ENCODE measurements around the gene FAM124A.

DNA sequence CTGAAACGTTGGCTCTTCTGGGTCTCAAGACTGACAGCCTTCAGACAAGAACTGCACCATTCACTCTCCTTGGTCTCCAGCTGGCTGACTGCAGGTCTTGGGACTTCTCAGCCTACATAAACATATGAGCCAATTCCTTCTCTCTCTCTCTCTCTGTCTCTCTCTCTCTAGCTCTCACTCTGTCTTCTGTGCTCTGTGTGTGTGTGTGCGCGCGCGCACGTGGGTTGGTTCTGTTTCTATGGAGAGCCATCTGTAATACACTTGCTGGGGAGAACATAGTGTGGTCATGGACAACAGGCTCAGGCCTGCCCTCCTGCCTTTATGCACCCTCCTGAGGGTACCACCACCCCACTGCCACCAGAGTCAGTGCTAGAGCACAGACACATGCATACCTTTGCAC lies 103.6 kb downstream of the FAM124A start:
- TF ChIP-seq, protein P1, sequence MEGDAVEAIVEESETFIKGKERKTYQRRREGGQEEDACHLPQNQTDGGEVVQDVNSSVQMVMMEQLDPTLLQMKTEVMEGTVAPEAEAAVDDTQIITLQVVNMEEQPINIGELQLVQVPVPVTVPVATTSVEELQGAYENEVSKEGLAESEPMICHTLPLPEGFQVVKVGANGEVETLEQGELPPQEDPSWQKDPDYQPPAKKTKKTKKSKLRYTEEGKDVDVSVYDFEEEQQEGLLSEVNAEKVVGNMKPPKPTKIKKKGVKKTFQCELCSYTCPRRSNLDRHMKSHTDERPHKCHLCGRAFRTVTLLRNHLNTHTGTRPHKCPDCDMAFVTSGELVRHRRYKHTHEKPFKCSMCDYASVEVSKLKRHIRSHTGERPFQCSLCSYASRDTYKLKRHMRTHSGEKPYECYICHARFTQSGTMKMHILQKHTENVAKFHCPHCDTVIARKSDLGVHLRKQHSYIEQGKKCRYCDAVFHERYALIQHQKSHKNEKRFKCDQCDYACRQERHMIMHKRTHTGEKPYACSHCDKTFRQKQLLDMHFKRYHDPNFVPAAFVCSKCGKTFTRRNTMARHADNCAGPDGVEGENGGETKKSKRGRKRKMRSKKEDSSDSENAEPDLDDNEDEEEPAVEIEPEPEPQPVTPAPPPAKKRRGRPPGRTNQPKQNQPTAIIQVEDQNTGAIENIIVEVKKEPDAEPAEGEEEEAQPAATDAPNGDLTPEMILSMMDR (IDR thresholded peaks at IDR 0.05; ENCODE audit: borderline replicate concordance, extremely low read depth, low read length, poor library complexity, severe bottlenecking) = no peak
- TF ChIP-seq EZH2 (IDR thresholded peaks at IDR 0.05; ENCODE audit: borderline replicate concordance, low read depth, low read length, severe bottlenecking) = no peak
